ENCODE measurements around the gene TJP1. TPM values are rescaled to one million over a fixed set of nuclear protein-coding genes. Genes with fewer than 3 reads are reported as not detected.
"Not testable (repeated sequence)": the region's sequence is repeated elsewhere in the genome, so short reads cannot be mapped to it uniquely, and the experiment has no call there.

The TJP1 gene
- total RNA-seq, 3 donors from 2014 or later (not counting 1 experiment from before 2014, with no cell fraction given) = not detected

DNA sequence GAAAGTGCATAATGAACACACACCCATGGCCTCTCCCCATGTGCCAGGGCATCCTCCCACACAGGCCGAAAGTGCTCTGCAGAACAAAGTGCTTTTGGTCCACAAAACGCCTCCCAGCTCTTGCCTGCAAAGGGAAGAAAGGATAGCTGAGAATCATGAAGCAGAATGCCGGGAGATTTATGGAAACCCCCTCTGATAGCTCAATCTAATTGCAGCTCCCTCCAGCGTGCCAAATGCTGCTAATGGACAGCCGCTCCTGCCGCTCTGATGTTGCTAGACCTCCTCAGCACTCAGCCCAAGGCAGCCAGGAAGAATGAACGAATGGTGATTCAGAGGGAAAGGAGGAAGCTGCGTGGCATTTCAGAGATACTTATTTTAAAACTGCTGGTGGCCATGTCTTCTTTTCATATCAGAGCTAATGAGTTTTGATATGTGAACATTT, 145.3 kb downstream of the TJP1 start:
- H3K27me3 Mint-ChIP-seq (ENCODE audit: low read depth in 2 of 2) = peaks cover 19 to 29% of the 10 kb centered on the region in 2 donors
- H3K27ac Mint-ChIP-seq = peak overlapping the region in 1 of 2 donors; percentile 67
- no peak for DNase-seq
- H3K27ac ChIP-seq (ENCODE audit: low read length) = no peak overlapping the region
- intact Hi-C loops (cut with micrococcal nuclease) = no loop called here
- peaks cover 14% of the 10 kb centered on the region for H3K4me1 ChIP-seq (ENCODE audit: control insufficient read depth, insufficient read depth, low read length)
- no peak overlapping the region for H3K4me3 Mint-ChIP-seq
- TF ChIP-seq, protein P1, sequence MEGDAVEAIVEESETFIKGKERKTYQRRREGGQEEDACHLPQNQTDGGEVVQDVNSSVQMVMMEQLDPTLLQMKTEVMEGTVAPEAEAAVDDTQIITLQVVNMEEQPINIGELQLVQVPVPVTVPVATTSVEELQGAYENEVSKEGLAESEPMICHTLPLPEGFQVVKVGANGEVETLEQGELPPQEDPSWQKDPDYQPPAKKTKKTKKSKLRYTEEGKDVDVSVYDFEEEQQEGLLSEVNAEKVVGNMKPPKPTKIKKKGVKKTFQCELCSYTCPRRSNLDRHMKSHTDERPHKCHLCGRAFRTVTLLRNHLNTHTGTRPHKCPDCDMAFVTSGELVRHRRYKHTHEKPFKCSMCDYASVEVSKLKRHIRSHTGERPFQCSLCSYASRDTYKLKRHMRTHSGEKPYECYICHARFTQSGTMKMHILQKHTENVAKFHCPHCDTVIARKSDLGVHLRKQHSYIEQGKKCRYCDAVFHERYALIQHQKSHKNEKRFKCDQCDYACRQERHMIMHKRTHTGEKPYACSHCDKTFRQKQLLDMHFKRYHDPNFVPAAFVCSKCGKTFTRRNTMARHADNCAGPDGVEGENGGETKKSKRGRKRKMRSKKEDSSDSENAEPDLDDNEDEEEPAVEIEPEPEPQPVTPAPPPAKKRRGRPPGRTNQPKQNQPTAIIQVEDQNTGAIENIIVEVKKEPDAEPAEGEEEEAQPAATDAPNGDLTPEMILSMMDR (IDR thresholded peaks at IDR 0.05) = no peak
- peaks cover 3% of the 10 kb centered on the region for H3K27me3 ChIP-seq (ENCODE audit: control insufficient read depth, insufficient read depth, low read length)
- peaks cover 7 to 13% of the 10 kb centered on the region in 2 donors for H3K4me1 Mint-ChIP-seq
- no peaks in the 10 kb centered on the region for H3K9me3 ChIP-seq (ENCODE audit: control insufficient read depth, insufficient read depth, low read length)
- ATAC-seq = no peak
- no peaks in the 10 kb centered on the region for H3K36me3 Mint-ChIP-seq
- 87% methylated on average over 7 of the region's 8 CpGs for WGBS (ENCODE audit: insufficient coverage)
- H3K4me3 ChIP-seq (ENCODE audit: low read length) = no peak overlapping the region
- H3K9me3 Mint-ChIP-seq = no peaks in the 10 kb centered on the region
- no peaks in the 10 kb centered on the region for H3K36me3 ChIP-seq (ENCODE audit: control insufficient read depth, insufficient read depth, low read length)

DNA sequence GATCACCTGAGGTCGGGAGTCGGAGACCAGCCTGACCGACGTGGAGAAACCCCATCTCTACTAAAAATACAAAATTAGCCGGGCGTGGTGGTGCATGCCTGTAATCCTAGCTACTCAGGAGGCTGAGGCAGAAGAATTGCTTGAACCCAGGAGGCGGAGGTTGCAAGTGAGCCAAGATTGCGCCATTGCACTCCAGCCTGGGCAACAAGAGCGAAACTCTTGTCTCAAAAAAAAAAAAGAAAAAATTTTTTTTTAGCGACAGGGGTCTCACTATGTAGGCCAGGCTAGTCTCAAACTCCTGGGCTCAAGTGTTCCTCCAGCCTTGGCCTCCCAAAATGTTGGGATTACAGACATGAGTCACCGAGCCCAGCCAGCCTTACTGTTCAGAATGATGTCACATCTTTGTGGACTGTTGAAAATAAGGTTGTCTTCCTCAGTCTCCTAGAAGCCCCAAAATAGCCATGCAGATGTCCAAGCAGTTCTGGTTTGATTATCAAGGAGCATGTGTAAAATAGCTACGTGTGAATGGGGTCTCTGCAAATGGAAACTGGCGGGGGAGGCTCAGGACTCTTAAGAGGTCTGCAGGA, 145.8 kb downstream of the TJP1 start:
- H3K27ac Mint-ChIP-seq; intact Hi-C loops (cut with micrococcal nuclease); H3K4me3 ChIP-seq (ENCODE audit: low read length); H3K27me3 ChIP-seq (ENCODE audit: control insufficient read depth, insufficient read depth, low read length); DNase-seq; H3K36me3 Mint-ChIP-seq; H3K27ac ChIP-seq (ENCODE audit: low read length); H3K9me3 ChIP-seq (ENCODE audit: control insufficient read depth, insufficient read depth, low read length); H3K36me3 ChIP-seq (ENCODE audit: control insufficient read depth, insufficient read depth, low read length); H3K9me3 Mint-ChIP-seq; ATAC-seq: not testable (repeated sequence)
- Mint-ChIP-seq H3K27me3 (ENCODE audit: low read depth in 2 of 2) (peaks cover 19 to 29% of the 10 kb centered on the region in 2 donors), H3K4me3 (peak overlapping the region; percentile 17), H3K4me1 (peaks cover 7 to 13% of the 10 kb centered on the region in 2 donors)
- H3K4me1 ChIP-seq (ENCODE audit: control insufficient read depth, insufficient read depth, low read length) = peaks cover 14% of the 10 kb centered on the region
- WGBS (ENCODE audit: insufficient coverage) = 86% methylated on average over 13 of the region's 13 CpGs

DNA sequence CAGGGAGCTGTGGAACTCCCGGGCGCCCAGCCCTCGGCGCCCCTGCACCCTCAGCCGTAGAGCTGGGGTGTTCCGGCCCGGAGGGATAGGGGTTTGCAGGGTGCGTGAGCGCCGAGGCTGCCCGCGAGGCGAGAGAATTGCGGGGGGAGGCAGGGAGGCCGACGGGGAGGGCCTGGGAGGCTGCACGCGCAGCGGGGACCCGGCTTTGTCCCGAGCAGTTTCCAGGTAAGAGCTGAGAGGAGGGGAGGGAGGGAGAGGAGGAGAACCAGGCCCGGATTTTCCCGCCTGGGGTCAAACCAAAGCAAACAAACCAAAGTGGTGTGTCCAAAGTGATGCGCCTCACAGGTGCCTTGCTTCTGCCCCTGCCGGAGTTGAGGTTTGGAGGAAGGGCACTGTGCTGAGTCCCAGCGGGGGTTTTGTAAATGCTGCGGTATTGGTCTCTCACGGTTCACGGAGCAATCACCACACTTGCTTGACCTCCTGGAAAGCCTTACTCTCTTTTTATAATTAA, 146.4 kb downstream of the TJP1 start:
- Histone ChIP-seq H3K36me3 (ENCODE audit: control insufficient read depth, insufficient read depth, low read length) (no peaks in the 10 kb centered on the region), H3K4me3 (ENCODE audit: low read length) (no peak overlapping the region), H3K27ac (ENCODE audit: low read length) (no peak overlapping the region), H3K4me1 (ENCODE audit: control insufficient read depth, insufficient read depth, low read length) (peaks cover 14% of the 10 kb centered on the region), H3K9me3 (ENCODE audit: control insufficient read depth, insufficient read depth, low read length) (no peaks in the 10 kb centered on the region), H3K27me3 (ENCODE audit: control insufficient read depth, insufficient read depth, low read length) (peaks cover 3% of the 10 kb centered on the region)
- H3K4me1 Mint-ChIP-seq = peaks cover 7 to 13% of the 10 kb centered on the region in 2 donors
- H3K27me3 Mint-ChIP-seq (ENCODE audit: low read depth in 2 of 2) = peaks cover 19 to 25% of the 10 kb centered on the region in 2 donors
- H3K27ac Mint-ChIP-seq = no peak overlapping the region
- TF ChIP-seq, protein P1 (IDR thresholded peaks at IDR 0.05) = no peak
- DNase-seq (no peak), ATAC-seq (no peak)
- H3K4me3 Mint-ChIP-seq = peak overlapping the region; percentile 17
- intact Hi-C loops (cut with micrococcal nuclease) = loop anchor here (2.0 kb wide), 1 partner anchor 21 kb away; no protein-coding TSS in a partner anchor
- no peaks in the 10 kb centered on the region for H3K36me3 Mint-ChIP-seq
- H3K9me3 Mint-ChIP-seq = no peaks in the 10 kb centered on the region
- WGBS (ENCODE audit: insufficient coverage) = 47% methylated on average over 29 of the region's 29 CpGs

DNA sequence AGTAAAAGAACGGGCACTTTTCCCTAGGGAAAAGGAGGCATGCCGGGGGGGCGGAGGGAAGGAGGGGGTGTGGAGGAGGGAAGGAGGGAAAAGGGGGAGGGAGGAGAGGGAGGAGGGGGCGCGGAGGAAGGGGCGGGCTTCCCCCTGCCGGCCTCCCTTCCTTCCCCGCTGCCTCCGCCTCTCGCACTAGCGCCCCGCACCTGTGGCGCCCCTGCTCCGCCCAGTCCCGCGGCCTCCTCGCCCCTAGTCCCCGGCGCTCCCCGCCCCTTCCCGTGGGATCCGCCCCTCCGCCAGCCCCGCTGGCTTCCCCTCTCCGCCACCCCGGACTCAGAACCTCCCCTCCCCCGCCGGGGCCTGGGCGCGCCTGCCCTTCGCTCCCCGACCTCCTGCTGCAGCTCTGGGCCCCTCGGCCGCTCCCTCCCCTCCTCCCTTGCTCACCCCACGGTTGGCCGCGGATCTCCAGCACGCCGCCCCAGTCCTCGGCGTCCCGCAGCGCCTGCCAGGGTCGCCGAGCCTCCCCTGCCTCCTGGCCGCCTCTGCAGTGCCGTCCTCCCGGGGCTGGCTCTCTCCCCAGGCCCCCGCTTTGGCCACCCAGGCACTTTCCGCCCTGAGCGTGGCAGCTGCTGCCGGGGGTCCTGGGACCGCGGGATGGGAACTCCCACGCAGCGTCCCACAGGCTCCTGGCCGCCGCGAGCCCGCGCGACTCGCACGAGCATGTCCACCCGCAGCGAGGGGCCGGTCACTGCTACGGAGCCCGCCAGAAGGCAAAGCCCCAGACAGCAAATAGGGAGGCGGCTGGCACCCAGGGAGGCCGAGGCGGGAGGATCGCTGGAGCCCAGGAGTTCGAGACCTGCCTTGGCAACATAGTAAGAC, 147.4 kb downstream of the TJP1 start:
- WGBS (ENCODE audit: insufficient coverage) = 5% methylated on average over 73 of the region's 74 CpGs
- H3K27me3 ChIP-seq (ENCODE audit: control insufficient read depth, insufficient read depth, low read length) = peaks cover 3% of the 10 kb centered on the region
- H3K27ac Mint-ChIP-seq = no peak overlapping the region
- H3K36me3 Mint-ChIP-seq = no peaks in the 10 kb centered on the region
- H3K27me3 Mint-ChIP-seq (ENCODE audit: low read depth in 2 of 2) = peaks cover 20% of the 10 kb centered on the region in 2 donors
- DNase-seq (no peak), ATAC-seq (peak in 1 of 3 donors; percentile 45)
- H3K36me3 ChIP-seq (ENCODE audit: control insufficient read depth, insufficient read depth, low read length) = no peaks in the 10 kb centered on the region
- H3K4me1 ChIP-seq (ENCODE audit: control insufficient read depth, insufficient read depth, low read length) = peaks cover 14% of the 10 kb centered on the region
- peak overlapping the region; percentile 35 for H3K4me3 Mint-ChIP-seq
- H3K27ac ChIP-seq (ENCODE audit: low read length) = no peak overlapping the region
- H3K4me3 ChIP-seq (ENCODE audit: low read length) = no peak overlapping the region
- intact Hi-C loops (cut with micrococcal nuclease) = loop anchor here (2.0 kb wide), 1 partner anchor 20 kb away; no protein-coding TSS in a partner anchor
- TF ChIP-seq, protein P1 (IDR thresholded peaks at IDR 0.05) = no peak
- H3K4me1 Mint-ChIP-seq = peaks cover 7 to 13% of the 10 kb centered on the region in 2 donors
- no peaks in the 10 kb centered on the region for H3K9me3 Mint-ChIP-seq
- no peaks in the 10 kb centered on the region for H3K9me3 ChIP-seq (ENCODE audit: control insufficient read depth, insufficient read depth, low read length)

Data from natural killer cell (primary cell).